ENCODE results near the gene TLE3.

Gene TLE3

DNA sequence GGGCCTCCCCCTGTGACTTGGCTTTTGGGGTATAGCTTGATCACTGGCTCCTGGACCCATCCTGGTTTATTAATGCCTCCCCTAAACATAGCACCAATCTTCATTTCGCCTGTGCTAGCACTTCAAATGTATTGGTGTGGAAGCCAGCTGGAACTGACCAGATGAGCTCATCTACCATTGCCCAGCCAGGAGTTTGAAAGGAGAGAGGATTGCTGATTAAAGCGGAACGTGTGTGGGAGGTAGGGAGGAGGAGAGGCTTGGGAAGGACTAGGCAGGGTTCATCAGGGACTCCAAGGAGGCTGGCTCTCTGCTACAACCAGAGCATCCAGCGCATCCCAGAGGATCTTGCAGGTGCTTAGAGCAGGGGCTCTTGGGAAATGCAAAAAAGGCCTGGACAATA, 34.4 kb upstream of the TLE3 start:
- H3K27me3 ChIP-seq, result peaks cover 0 to 14% (median 0%) of the 10 kb centered on the region in 11 experiments; a peak in 2 of 22 replicates
- no peak overlapping the region for H3K9ac ChIP-seq
- no peak overlapping the region for H3K4me3 ChIP-seq
- H3K4me1 ChIP-seq, result peaks cover 0 to 11% (median 8%) of the 10 kb centered on the region in 10 experiments; a peak in 14 of 20 replicates
- no peak overlapping the region for H3K27ac ChIP-seq
- H3K4me2 ChIP-seq, result no peak overlapping the region
- no peak for TF ChIP-seq Cebpa-rat (IDR thresholded peaks at IDR 0.05)
- 0 out of 22 replicates have a peak, but pooled peaks cover 0 to 5% (median 0%) of the 10 kb centered on the region in 11 experiments for H3K9me3 ChIP-seq (replicated peaks in 1 of 11)
- H4K20me1 ChIP-seq, result peaks cover 0 to 11% (median 0%) of the 10 kb centered on the region in 11 experiments; a peak in 3 of 22 replicates
- H3K36me3 ChIP-seq, result no peaks in the 10 kb centered on the region

DNA sequence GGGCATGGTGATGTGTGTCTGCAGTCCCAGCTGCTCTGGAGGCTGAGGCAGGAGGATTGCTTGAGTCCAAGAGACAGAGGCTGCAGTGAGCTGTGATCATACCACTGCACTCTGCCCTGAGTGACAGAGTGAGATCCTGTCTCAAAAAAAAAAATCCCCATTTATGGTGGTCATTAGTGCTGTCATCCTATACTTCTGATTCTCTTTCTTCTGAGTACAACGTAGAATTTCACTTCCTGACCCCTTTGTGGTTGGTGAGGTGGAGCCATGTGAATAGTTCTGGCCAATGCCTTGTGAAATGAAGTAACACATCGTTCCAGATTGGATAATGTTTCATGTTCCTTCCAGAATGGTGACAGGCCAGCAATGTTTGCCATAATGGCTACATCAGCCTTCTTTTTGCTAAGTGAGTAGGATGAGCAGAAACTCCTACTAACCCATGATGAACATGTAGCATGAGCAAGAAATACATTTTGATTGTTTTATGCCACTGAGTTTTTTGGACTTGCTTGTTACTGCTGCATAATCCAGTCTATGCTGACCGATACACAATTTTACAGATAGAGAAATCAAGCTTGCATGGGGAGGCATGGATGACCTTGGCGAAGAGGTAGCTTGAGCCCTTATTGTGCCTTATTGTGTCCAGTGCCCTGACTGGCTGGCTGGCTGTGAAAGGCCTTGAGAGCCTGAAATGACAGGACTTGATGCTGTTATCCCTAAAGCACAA, 30.9 kb upstream of the TLE3 start:
- Histone ChIP-seq H3K4me3 (no peak overlapping the region), H3K36me3 (no peaks in the 10 kb centered on the region), H3K27me3 (peaks cover 0 to 39% (median 18%) of the 10 kb centered on the region in 11 experiments; a peak in 17 of 22 replicates), H3K4me1 (peaks cover 0 to 32% (median 27%) of the 10 kb centered on the region in 10 experiments; a peak in 14 of 20 replicates), H3K9ac (no peak overlapping the region), H3K27ac (no peak overlapping the region), H4K20me1 (peaks cover 0 to 11% (median 0%) of the 10 kb centered on the region in 11 experiments; a peak in 3 of 22 replicates), H3K9me3 (replicated peaks in 1 of 11) (no peaks in the 10 kb centered on the region), H3K4me2 (0 out of 22 replicates have a peak overlapping the region, but pooled peaks of 2 of the 11 experiments have one; percentile 13 to 56)
- no peak for TF ChIP-seq Cebpa-rat (IDR thresholded peaks at IDR 0.05)

DNA sequence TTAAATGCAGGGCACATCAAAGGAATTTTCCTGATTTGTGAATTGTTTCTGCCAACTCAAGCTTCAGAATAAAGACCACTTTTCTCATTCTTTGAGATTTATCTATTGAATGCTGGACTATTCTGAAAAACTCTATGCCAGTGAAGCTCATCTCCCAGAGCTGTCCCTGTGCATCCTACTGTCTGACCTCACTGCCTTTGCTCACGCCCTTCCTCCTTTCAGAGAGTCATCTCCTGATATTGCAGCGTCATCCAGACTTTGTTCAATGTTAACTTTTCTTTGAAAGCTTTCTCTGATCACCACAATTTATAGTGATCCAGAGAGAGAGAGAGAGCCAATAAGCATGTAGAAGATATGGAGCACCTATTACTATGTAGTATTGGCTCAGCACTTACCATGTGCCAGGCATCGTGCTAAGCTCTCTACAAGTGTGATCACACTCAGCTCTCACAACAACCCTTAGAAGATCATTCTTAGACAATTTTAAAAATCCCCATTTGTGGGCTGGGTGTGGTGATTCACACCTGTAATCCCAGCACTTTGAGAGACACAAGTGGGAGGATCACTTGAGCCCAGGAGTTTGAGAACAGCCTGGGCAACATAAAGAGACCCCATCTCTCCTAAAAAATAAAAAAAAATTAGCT, 30.2 kb upstream of the TLE3 start:
- Histone ChIP-seq H3K36me3 (no peaks in the 10 kb centered on the region), H3K27ac (no peak overlapping the region), H4K20me1 (peaks cover 0 to 11% (median 0%) of the 10 kb centered on the region in 11 experiments; a peak in 3 of 22 replicates), H3K4me2 (peak overlapping the region in 9 of 11 experiments; percentile 13 to 65 (median 56); a peak in 15 of 22 replicates), H3K9ac (no peak overlapping the region), H3K27me3 (peaks cover 0 to 40% (median 18%) of the 10 kb centered on the region in 11 experiments; a peak in 17 of 22 replicates), H3K9me3 (replicated peaks in 1 of 11) (no peaks in the 10 kb centered on the region), H3K4me3 (no peak overlapping the region), H3K4me1 (peaks cover 0 to 32% (median 27%) of the 10 kb centered on the region in 10 experiments; a peak in 14 of 20 replicates)
- TF ChIP-seq Cebpa-rat (IDR thresholded peaks at IDR 0.05), result no peak

DNA sequence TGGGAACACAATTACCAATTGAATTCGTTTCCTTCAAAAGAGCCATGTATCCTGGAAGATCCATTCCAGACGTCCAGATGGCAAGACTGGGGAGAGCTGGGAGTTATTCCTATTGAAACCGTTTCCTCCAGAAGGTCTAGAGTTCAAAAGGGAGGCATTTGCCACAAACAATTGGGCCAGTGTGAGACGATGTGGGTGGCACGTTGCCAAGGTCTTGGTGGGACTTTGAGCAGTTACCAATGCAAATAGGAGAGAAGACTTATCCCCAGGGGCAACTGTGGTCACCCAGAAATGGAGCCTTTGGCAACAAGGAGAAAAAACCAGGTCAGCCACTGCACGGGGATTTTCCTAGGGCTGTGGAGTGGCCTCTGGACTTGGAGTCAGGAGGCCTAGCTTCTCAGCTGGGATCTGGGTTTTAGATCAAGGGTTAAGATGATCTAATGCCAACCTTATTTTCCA, 29.6 kb upstream of the TLE3 start:
- peaks cover 0 to 32% (median 27%) of the 10 kb centered on the region in 10 experiments; a peak in 14 of 20 replicates for H3K4me1 ChIP-seq
- no peak for TF ChIP-seq Cebpa-rat (IDR thresholded peaks at IDR 0.05)
- peak overlapping the region in 8 of 11 experiments; percentile 46 to 65 (median 58); a peak in 16 of 22 replicates for H3K4me2 ChIP-seq
- no peak overlapping the region for H3K27ac ChIP-seq
- H3K36me3 ChIP-seq, result no peaks in the 10 kb centered on the region
- H4K20me1 ChIP-seq, result peaks cover 0 to 11% (median 0%) of the 10 kb centered on the region in 11 experiments; a peak in 3 of 22 replicates
- no peak overlapping the region for H3K4me3 ChIP-seq
- H3K27me3 ChIP-seq, result peaks cover 0 to 40% (median 18%) of the 10 kb centered on the region in 11 experiments; a peak in 17 of 22 replicates
- H3K9ac ChIP-seq, result no peak overlapping the region
- no peaks in the 10 kb centered on the region for H3K9me3 ChIP-seq (replicated peaks in 1 of 11)

DNA sequence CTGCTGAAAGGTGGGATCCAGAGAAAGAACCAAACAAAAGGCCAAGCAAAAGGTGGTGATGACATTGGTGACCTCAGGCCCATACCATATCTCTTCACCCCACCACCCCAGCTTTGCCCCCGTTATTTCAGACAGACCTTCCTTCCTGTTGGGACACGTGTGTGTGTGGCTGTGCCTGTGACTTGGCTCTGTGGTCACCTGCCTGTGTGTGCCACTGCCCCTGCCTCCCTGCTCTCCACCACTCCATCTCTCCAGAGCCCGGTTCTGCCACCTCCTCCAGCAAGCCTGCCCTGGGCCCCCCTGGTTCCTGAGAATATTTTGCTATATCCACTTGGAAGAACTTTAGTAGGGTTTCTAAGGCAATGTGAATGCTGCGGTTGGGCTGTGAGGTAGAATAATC, 28.6 kb upstream of the TLE3 start:
- no peak for TF ChIP-seq Cebpa-rat (IDR thresholded peaks at IDR 0.05)
- H3K27ac ChIP-seq, result no peak overlapping the region
- no peak overlapping the region for H3K9ac ChIP-seq
- peaks cover 0 to 45% (median 18%) of the 10 kb centered on the region in 11 experiments; a peak in 17 of 22 replicates for H3K27me3 ChIP-seq
- H3K36me3 ChIP-seq, result no peaks in the 10 kb centered on the region
- no peak overlapping the region for H3K4me3 ChIP-seq
- peak overlapping the region in 8 of 11 experiments; percentile 25 to 65 (median 56); a peak in 17 of 22 replicates for H3K4me2 ChIP-seq
- no peaks in the 10 kb centered on the region for H3K9me3 ChIP-seq (replicated peaks in 1 of 11)
- H4K20me1 ChIP-seq, result peaks cover 0 to 11% (median 0%) of the 10 kb centered on the region in 11 experiments; a peak in 3 of 22 replicates
- H3K4me1 ChIP-seq, result peaks cover 0 to 32% (median 27%) of the 10 kb centered on the region in 10 experiments; a peak in 14 of 20 replicates

DNA sequence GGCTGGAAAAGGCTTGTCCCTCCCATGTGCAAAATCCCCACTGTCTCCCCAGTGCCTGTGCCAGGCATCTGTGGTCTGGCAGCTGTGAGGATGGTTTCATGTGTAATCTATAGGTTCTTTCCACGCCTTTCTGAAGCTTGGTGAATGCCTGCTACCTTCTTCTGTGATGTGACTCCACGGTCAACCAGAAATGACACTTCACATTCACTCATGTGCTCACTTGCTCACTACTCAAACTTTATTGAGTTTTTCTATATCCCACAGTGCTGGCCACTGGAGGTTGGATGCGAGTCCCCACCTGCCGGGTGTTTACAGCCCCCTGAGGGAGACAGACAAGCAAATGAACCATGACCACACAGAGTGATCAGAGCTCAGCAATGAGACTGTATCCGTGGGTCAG, 27.9 kb upstream of the TLE3 start:
- H3K9ac ChIP-seq, result no peak overlapping the region
- peak overlapping the region in 8 of 11 experiments; percentile 12 to 65 (median 52); a peak in 13 of 22 replicates for H3K4me2 ChIP-seq
- no peak overlapping the region for H3K4me3 ChIP-seq
- peaks cover 0 to 11% (median 0%) of the 10 kb centered on the region in 11 experiments; a peak in 3 of 22 replicates for H4K20me1 ChIP-seq
- H3K27ac ChIP-seq, result no peak overlapping the region
- H3K4me1 ChIP-seq, result peaks cover 0 to 34% (median 29%) of the 10 kb centered on the region in 10 experiments; a peak in 14 of 20 replicates
- no peaks in the 10 kb centered on the region for H3K36me3 ChIP-seq
- TF ChIP-seq Cebpa-rat (IDR thresholded peaks at IDR 0.05), result no peak
- peaks cover 0 to 51% (median 20%) of the 10 kb centered on the region in 11 experiments; a peak in 17 of 22 replicates for H3K27me3 ChIP-seq
- no peaks in the 10 kb centered on the region for H3K9me3 ChIP-seq (replicated peaks in 1 of 11)

DNA sequence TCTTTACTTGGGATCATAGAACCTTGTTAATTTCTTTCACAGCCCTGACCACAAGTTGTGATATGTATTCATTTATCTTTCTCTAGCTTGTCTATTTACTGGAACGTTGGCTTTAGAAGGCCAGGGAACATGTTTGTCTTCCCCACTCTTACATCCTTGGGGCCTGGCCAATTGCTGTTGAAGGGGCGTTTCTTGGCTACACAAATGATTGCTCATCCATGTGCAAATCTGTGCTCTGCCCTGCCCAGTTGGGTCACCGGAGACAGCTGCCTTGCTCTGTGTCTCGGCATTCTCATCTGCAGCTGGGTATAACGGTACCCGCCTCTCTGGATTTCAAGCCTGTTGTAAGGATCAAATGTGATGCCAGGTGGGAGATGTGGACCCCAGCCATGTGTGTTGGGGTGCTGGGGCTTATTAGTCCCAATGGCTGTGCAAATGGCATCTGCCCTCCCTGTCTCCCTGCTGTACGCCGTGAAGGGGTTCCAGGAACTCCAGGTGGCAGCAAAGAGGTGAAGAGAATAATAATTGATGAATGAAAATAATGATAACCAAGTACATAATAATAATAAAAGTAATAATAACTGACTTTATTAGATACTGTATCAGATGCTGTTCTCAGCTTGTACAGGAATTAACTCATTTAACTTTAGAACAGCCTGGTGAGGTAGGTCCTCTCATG, 24.0 kb upstream of the TLE3 start:
- Histone ChIP-seq H3K4me1 (peaks cover 0 to 22% (median 17%) of the 10 kb centered on the region in 10 experiments; a peak in 13 of 20 replicates), H3K36me3 (no peaks in the 10 kb centered on the region), H3K4me2 (no peak overlapping the region), H3K9ac (no peak overlapping the region), H4K20me1 (peaks cover 0 to 11% (median 0%) of the 10 kb centered on the region in 11 experiments; a peak in 3 of 22 replicates), H3K9me3 (replicated peaks in 1 of 11) (no peaks in the 10 kb centered on the region), H3K27me3 (peaks cover 0 to 51% (median 20%) of the 10 kb centered on the region in 11 experiments; a peak in 17 of 22 replicates), H3K27ac (no peak overlapping the region), H3K4me3 (no peak overlapping the region)
- no peak for TF ChIP-seq Cebpa-rat (IDR thresholded peaks at IDR 0.05)

DNA sequence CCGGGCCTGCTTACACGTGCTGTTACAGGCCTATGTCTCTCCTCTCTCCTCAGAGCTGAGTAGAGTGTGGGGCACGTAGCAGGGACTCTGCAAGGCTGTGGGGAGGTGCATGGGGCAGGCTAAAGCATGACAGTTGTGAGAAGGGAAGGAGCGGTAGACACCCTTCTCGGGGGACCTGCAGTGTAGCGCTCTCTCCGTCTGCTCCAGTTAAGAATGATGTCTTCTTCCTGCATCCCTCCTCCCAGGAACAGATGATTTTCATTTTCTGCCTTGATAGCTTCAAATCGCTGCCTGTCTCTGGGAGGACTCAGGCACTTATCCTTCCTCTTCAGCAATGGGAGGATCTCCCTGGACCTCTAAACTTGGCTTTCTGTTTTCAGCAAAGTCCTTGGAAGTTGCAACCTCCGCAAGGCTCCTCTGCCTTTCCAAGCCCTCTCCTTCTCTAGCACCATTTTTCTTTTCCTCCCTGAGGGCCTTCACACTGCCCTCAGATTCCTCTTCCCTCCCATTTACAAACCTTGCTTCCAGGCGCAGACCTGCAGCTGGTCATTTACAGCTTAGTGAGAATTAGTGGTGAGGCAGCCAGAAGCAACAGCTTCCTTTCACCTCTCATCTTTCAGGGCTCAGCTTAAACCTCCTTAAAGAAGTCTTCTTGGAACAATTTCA, 23.4 kb upstream of the TLE3 start:
- H3K9me3 ChIP-seq (replicated peaks in 1 of 11), result no peaks in the 10 kb centered on the region
- TF ChIP-seq Cebpa-rat (IDR thresholded peaks at IDR 0.05), result no peak
- no peak overlapping the region for H3K4me3 ChIP-seq
- H3K4me2 ChIP-seq, result peak overlapping the region in 1 of 11 experiments; percentile 4; a peak in 1 of 22 replicates
- H3K27me3 ChIP-seq, result peaks cover 0 to 49% (median 18%) of the 10 kb centered on the region in 11 experiments; a peak in 17 of 22 replicates
- peaks cover 0 to 11% (median 0%) of the 10 kb centered on the region in 11 experiments; a peak in 3 of 22 replicates for H4K20me1 ChIP-seq
- H3K4me1 ChIP-seq, result peaks cover 0 to 18% (median 11%) of the 10 kb centered on the region in 10 experiments; a peak in 13 of 20 replicates
- no peak overlapping the region for H3K9ac ChIP-seq
- H3K36me3 ChIP-seq, result no peaks in the 10 kb centered on the region
- no peak overlapping the region for H3K27ac ChIP-seq

Measured in BLaER1 treated with 17β-estradiol and CSF1 and Interleukin-3, amounts not matched to agents 10 nM and 100 nM (cell line).